Dermis microvascular lymphatic vessel endothelial cell (primary cell): ENCODE data around the gene CTSW. TPM values are rescaled to one million over a fixed set of nuclear protein-coding genes. Genes with fewer than 3 reads are reported as not detected.

Experiments
- DNase-seq, 2 donors: peaks; one replicate each; pipeline versions ENCODE4 v3.0.0 to v3.0.0-alpha.2; 2010; ENCODE audit warnings: low read depth in 2 of 2
- total RNA-seq: library from RNA; depleted of rRNA; stranded (reverse); fragments of >200 nt; gene quantifications from 2 replicates; pipeline ENCODE4 v1.2.1, GENCODE V29; 2014

CTSW gene
- total RNA-seq, 1 donor from 2014 or later = 0.13 TPM

- DNase-seq = no peak
These were observed 21.2 kb downstream of the CTSW start for GRCh38 chr11:65900899-65901180.

GRCh38 chr11:65903068-65903481, 23.4 kb downstream of the CTSW start:
- DNase-seq = no peak

DNA sequence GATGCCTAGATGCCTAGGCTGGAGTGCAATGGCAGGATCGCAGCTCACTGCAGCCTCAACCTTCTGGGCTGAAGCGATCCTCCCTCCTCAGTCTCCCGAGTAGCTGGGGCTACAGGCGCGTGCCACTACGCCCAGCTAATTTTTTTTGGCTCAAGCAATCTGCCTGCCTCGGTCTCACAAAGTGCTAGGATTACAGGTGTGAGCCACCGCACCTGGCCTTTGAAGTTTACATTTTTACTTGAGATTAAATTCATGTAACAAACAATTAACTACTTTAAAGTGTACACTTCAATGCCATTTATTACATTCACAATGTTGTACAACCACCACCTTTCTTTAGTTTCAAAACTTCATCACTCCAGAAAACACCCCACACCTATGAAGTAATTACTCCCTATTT, 24.1 kb downstream of the CTSW start:
- no peak for DNase-seq

GRCh38 chr11:65906602-65907001, 27.0 kb downstream of the CTSW start:
- DNase-seq = no peak

- no peak for DNase-seq
These were observed 28.2 kb downstream of the CTSW start for GRCh38 chr11:65907878-65908277.

DNA sequence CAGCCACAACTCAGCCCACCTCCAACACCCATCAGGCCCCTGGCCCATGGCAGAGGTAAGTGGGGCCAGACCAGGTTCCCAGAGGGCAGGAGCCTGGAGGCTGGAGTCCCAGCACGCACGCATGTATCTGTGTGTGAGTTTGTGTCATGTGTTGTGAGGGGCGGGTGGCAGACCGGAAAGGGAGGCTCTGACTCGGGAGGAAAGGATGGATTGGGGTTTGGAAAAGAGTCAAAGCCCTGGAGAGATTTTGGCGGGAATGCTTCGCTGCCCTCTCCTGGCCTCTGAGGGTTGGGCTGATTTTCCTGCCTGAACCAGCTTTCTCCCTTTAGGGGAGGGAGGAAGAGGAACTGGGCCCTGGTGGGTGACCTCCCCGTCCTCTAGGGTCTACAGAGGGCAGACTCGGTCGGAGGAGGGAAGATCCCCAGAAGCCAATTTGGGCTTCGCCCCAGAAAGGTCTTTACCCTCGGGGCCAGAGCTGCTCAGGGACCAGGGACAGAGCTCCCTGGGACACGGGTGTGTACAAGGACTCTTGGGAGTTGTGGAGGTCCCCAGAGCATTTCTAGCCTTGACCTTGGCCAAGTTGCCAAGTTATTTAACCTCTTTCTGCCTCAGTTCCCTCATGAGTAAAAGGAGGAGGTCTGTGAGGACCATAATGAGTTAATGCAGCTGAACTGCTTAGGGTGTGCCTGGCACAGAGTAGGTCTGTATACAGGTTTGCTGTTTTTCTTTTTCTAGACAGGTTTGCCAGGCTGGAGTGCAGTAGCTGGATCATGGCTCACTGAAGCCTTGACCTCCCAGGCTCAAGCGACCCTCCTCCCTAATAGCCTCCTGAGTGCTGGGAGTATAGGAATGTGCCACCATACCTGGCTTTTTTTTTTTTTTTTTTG, 32.3 kb downstream of the CTSW start:
- DNase-seq = peak in 1 of 2 donors; percentile 63

- DNase-seq = peak in 1 of 2 donors; percentile 64
These were observed 33.2 kb downstream of the CTSW start for GRCh38 chr11:65912845-65913244.

DNA sequence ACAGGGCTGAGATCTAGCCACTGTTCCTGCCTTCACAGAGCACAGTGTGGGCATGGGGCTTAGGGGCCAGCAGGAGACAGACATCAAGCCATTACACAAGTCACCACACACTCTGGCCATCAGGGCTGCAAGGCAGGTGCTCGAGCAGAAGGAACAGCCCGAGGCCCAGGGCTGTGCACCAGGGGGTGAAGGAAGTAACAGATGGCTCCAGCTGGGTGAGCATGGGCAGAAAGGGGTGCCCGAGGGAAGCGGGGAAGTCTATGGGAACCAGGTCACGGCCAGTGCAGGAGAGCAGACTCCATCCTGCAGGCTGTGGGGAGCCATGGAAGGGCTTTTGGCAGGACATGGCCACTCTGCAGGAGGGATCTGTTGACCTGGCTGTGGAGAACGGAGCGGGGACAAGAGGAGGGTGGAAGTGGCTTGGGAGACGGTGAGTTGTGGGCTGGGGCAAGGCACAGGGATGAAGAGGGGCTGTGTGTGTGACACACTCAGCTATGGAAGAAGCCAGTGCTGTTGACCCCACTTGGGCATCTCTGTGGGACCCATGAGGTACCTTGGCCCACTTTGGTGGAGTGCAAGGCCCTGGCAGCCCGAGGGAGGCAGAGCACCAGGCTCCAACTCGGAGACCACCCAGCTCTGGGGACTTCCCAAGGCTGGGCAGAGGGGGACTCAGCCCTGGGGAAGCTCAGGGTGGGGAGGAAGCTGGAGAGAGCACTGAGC, 35.6 kb downstream of the CTSW start:
- no peak for DNase-seq

DNA sequence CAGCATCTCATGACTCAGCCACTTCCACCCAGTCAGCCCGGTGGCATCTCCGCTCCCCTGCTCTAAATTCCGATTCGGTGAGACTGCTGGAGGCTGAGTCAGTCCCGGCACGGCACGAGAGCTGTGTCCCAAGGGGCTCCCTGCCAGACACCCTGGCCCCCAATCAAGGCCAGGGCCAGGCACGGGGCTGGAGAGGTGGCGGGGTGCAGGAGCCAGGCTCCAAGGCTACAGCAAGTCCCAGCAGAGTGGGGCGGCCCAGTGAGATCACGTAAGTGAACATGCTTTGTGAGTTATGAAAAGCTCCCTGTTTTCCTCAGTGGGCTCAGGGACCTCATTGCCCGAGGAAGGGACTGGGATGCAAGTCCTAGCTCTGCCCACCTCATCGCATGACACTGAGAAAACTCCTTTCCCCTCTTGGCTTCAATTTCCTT, 36.2 kb downstream of the CTSW start:
- peak; percentile 68 to 96 for DNase-seq

DNA sequence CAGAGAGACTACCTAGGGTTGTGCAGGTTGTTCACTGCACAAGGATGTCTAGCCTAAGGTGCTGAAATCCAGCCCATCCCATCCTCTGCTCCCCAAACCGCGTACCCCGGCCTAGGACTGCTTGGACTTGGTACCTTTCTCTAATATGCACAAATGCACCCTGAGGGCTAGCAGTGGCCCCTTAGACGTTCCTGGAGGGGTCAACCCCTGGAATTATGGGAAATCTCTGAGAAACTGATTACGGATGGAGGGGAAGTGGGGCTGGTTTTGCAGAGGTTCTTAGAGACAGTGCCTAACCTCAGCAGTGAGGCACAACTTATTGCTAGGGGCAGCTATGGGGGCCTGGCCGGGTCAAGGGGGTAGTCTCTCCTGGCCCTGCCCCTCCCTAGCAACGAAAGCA, 36.8 kb downstream of the CTSW start:
- DNase-seq = no peak

- DNase-seq = no peak
These were observed 37.4 kb downstream of the CTSW start for GRCh38 chr11:65917077-65917433.

DNA sequence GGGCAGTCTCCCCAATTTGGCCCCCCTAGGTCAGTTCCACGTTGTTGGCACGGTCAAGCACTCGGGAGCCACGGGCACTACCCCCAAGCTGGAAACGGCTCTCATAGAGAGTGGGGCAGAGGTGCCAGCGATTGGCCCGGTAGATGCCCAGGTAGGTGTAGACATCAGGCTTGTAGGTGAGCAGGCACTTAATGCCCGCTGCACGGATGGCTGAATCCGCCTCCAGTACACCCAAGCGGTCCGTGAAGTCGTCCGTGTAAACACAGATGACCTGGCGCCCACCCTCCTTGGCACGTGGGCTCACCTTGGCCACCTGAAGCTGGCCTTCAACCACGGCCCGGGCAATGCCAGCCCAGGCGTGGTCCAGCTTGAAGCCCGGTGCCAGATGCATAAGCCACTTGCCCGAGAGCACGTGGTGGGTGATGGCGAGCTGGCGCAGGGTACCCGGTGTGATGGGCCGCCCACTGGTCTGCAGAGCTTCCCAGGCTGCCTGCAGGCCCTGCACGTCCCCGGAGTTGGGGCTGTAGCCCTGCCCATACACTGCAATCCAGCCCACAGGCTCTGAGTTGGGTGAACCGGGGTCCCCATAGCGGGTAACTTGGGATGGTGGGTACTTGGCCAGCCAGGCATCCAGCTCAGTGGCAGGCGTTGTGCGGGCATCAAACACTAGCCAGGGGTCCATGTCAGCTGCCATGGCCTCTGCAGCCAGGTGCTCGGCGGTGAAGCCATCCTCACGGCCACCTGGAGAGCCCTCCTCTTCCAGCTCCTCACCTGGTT, 38.0 kb downstream of the CTSW start:
- no peak for DNase-seq

GRCh38 chr11:65918211-65919140, 38.8 kb downstream of the CTSW start, which contains the start of gene C11orf68:
C11orf68 (minus strand) TSS chr11:65919062; CDS start chr11:65919031, 31 bp downstream.
- peak in 1 of 2 donors; percentile 53 for DNase-seq

DNA sequence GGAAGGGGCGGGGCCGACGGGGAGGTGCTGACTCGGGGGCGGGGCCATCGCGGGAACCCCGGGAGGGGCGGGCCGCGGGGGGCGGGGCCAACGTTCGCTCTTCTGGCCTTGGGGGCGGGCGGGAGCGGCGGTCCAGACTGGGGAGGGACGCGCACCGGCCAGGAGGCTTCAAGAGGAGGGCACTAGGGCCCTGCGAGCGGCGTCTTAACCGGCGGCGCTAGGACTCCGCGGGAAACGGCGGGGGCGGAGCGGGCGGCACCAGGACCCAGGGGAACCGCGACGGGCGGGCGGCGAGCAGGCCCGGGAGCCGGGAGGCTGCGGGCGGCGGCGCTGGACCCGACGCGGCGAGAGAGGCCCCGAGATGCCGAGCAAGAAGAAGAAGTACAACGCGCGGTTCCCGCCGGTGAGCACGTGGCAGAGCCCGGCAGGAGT, 39.5 kb downstream of the CTSW start, which contains the start of gene DRAP1:
Gene DRAP1 (plus strand): TSS at position 286 of the 432 bp plus-strand sequence. CDS start 76 bp downstream, at position 362.
- DNase-seq = peak; percentile 92 to 99

- no peak for DNase-seq
These were observed 40.1 kb downstream of the CTSW start for GRCh38 chr11:65919573-65920371.

- DNase-seq = no peak
These were observed 40.8 kb downstream of the CTSW start for GRCh38 chr11:65920372-65920802.

GRCh38 chr11:65921033-65921555, 41.5 kb downstream of the CTSW start:
- no peak for DNase-seq

DNA sequence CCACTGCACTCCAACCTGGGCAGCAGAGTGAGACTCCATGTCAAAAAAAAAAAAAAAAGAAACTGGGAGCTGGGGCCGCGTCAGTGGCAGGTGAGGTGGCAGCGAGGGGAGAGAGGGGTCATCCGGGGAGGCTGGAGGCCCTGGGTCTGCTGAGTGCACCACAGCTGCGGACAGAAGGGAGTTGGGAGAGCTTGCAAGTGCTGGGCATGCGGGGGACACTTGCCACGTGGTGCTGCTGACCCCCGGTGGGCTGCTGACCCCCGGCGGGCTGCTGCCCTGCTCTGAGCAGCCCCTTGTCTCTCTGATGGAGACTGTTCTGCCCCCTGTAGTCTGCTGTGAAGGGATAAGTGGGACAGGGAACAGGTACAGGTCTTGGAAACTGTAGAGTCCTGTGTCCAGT, 42.2 kb downstream of the CTSW start:
- DNase-seq = no peak

DNA sequence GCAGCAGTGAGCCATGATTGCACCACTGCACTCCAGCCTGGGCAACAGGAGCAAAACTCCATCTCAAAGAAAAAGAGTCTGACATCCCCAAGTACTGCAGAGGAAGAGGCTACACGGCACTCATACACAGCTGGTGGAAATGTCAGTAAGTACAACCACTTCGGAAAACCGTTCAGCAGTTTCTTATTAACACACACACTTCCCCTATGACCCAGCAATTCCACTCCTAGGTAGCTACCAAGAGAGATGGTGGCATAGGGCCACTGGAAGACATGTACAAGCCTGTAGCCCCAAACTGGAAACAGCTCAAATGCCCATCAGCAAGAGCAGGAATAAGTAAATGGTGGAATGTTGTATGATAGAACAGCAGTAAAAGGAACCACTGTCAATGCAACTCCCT, 42.9 kb downstream of the CTSW start:
- DNase-seq = no peak

DNA sequence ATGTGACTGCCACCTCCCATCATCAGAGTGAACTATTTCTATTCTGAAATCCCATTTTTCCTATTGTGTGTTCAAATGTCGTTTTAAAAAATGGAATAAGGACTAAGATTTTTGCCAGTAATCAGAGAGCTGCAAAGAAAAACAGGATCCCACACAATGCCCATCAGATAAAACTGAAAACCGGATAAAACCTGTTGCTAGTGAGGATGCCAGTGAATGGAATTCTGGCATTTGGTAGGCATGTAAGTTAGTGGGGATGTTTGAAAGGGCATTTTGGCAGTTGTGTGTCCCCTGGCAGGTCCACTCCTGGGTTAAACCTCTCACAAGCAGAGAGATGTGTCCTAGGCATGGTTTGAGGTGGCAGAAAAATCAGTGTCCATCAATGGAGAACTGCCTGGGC, 45.8 kb downstream of the CTSW start:
- no peak for DNase-seq
